ENCODE results near the gene CD180.

CD180 gene

GRCh38 chr5:67156976-67157583 is 39.5 kb downstream of the CD180 start:
- peak in 1 of 2 experiments; percentile 3 for DNase-seq

DNA sequence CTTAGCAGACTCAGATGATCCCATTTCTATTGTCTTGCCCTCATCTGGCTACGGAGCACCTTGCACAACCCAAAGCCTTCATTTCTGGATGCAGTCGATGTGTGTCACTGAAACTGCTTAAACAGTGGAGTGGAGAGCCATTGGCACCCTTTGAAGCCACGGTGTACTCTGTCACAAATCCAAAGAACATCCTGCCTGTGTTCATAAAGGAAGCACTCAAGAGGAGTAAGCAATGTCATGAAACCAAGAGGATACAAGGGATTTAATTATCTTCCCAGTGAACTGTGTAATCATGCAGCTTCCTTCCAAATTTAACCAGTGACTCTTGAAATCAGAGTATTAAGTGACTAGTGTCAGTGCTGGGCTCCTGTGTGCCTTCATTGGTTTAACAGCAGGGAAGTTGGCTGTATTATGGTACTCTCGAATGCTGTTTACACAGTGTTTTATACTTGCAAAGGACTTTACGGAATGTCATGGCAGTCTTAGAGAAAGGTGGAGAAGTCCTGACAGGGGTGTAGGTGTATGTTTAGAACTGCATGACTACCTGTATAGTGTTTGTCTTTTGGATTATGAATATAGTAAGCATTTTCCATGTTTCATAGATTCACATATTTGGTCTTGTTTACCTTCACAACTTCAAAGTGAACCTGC is 41.9 kb downstream of the CD180 start:
- DNase-seq = peak in 1 of 2 experiments; percentile 70

- DNase-seq = no peak
These were observed 43.3 kb downstream of the CD180 start for GRCh38 chr5:67153292-67153691.

DNA sequence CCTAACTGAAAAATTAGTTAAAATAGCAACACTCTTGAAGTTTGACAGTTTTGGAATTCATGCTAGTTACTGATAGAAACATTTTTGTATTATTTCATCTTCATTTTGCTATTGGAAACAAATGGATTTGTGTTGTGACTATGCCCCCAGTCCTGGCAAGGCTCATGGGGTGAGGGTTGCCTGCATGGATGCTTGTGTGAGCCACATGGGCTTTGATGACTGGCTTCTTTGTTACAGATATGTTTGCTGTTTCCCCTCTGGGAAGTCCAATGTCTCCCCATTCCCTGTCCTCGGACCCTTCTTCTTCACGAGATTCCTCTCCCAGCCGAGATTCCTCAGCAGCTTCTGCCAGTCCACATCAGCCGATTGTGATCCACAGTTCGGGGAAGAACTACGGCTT is 44.2 kb downstream of the CD180 start:
- no peak for DNase-seq

GRCh38 chr5:67149951-67150523 is 46.6 kb downstream of the CD180 start:
- no peak for DNase-seq

DNA sequence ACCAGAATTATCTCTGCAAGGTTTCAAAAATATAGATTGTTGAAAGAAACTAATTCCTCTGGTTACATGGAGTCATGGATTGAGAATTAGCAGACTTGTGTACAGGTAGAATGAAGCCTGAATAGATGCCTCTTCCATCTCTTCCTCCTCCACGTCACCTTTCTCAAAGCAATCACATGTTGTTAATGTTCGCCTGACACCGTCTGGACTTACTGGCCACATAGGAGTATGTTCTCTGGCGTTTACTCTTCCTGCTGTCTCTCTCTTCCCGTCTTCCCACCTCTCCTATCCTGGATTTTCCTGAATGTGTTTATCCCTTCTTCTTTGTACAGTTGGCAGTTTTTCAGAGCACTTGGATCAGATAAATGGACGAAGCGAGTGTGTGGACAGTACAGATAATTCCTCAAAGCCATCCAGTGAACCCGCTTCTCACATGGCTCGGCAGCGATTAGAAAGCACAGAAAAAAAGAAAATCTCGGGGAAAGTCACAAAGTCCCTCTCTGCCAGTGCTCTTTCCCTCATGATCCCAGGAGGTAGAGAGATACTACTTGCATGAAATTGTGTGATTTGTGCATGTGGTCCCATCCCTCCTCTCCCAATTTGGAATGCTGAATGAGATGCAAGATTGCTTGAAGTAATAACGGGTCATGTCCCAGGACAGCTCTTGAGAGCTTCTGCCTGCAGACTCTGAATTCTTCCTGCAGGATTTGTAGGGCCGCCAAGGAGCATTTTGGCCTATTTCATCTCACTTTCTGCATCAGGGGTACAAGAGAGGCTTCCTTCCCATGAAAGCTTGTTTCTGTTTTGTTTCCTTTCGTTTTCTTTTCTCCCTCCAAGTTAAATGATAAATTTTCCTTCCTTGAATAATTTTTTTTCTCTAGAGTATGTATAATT is 47.3 kb downstream of the CD180 start:
- no peak for DNase-seq

GRCh38 chr5:67147760-67148159 is 48.8 kb downstream of the CD180 start:
- no peak for DNase-seq

DNA sequence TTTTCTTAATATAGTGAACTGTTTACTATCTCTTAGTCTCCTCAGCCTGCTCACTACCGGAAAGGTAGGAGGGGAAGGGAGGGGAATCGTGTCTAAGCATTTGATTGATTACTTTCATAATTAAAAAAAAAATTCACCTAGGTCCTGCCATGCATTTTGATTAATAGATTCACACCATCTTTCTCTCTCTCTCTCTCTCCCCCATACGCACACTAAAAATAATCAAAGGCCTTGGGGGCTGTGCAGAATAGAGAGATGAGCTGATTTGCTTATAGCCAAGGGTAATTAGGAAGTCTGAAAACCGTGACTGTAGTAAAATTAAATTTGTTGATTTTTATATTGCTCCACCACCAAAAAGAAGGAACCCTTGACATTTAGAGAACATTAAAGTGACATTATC is 49.6 kb downstream of the CD180 start:
- no peak for DNase-seq

DNA sequence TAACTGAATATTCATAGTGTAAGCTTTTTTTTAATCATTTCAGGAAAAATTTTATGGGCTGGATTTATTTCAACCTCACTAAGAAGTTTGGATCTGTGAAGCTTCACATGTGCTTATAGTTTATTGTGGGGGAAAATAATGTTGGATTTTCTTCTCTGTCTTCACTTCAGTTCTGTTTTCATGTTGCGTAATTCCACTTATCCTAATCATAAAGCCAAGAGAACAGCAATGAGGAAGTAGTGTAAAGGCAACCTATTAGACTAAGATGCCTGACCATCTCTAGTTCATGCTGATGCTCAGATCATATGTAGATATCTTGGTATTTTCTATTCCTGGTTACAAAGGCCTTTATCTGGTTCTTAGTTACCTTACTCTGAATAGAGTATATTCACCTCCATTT is 50.0 kb downstream of the CD180 start:
- no peak for DNase-seq

GRCh38 chr5:67144183-67144639 is 52.4 kb downstream of the CD180 start:
- no peak for DNase-seq

DNA sequence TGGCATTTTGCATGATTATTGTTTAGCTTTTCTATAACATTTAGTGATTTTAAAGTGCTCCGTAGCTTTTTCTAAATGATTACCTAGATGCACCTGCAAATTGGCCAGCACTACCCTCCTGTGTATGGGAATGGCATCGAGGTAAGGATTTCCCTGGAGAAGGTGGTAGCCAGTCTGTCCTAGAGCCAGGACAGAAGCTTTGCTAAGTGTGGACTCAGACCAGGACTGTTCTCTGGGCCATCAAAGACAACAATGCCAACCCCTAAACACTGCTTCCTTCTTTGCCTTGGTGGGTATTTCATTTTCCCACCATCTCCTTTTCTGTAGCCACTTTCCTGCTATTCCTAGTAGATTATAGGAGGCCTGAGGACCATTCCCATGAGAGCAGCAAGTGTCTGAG is 53.0 kb downstream of the CD180 start:
- DNase-seq = no peak

GRCh38 chr5:67142816-67143215 is 53.8 kb downstream of the CD180 start:
- peak in 1 of 2 experiments; percentile 16 for DNase-seq

DNA sequence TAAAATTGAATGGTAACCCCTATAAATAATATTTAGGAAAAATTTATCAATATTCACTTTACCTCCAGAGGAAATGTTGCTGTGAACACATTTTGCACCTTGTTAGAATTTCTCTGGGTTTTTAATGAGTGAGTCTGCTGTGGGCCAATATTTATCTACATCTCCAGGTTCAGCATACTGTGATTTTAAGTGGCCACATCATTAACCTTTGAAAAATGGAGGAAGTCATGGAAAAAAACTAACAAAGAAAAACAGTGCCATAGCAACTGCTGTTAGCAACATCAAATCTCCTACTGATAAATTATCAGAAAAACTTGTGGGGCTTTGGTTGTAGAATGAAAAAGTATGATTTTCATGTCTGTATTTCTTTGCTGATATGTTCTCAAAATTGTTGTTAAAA is 55.0 kb downstream of the CD180 start:
- DNase-seq = peak in 1 of 2 experiments; percentile 43

DNA sequence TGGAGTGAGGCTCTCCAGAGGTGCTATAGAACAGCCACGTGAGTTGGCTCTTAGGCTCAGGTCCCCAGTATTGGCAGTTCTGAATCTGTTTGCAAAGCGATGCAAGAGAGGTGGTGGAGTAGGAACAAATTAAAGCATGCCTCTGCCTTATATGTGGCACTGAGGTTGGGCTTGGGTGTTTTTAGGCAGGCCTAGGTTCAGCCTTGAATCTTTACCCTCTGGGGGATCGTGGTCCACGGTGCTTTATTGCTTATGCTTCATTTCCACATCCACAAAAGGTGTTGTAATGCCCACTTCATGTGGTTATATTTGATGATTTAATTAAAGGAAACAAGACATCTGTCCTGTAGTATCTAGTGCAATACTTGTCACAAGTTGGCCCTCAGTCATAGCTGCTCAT is 56.2 kb downstream of the CD180 start:
- no peak for DNase-seq

GRCh38 chr5:67139030-67139429 is 57.6 kb downstream of the CD180 start:
- no peak for DNase-seq

DNA sequence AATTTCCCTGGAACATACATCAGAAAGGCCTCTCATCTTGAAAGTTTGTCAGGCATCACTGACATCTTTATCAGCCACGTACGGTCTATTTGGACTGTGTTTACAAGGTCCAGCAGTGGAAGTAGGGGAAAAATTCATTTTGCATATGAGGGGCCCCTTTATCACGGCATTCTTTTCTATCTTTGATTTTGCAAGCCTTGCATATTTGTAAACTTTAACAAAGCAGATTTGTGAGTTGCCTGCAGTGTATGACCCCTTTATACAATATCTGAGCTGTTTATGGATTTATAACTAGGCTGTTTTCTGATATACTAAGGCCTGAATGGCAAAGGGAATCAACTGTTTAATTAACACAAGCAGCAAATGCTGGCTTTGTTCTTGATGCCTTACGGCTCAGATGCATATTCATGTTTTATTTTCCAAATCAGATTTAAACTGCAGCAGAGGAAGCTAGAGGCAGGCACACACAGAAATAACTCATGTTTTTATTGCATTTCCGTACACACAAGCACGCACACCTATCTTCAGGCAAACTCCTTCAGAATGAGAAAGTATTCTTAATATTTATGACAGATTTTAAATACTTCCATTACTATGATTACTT is 61.1 kb downstream of the CD180 start:
- DNase-seq = no peak

DNA sequence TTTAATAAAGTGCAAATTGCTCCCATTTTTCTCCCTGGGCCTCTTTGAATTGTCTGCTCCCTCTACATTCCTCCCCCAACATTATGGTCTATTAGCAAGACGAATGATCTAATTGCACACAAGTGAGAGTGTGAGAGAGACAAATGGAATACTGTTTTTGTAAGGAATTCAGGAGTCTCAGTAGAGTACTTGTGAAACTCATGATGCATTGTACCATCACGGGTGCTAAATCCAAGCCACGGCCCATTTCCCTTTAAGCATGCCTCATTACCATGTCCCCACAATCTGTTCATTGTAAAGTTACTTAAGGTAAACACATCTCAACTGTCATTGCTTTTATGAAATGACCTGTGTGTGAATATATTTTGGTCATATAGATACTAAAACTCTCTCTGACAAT is 62.8 kb downstream of the CD180 start:
- DNase-seq = no peak

GRCh38 chr5:67133217-67133616 is 63.4 kb downstream of the CD180 start:
- DNase-seq = no peak

- no peak for DNase-seq
These were observed 66.8 kb downstream of the CD180 start for GRCh38 chr5:67129768-67130167.
